GM15510 (cell line): ENCODE results near the gene KCNQ1.
A peak's percentile ranks its signal among the peaks of the same experiment; 100 is the strongest.

Source experiments
- POLR2A ChIP-seq: IDR thresholded peaks from 3 replicates; pipeline ENCODE4 v1.6.1; 2011; ENCODE audit warnings: borderline replicate concordance; ENCODE audit not compliant: insufficient read length; ENCODE audit errors: extremely low read depth

Gene KCNQ1

GRCh38 chr11:2699531-2700414, 255.0 kb downstream of the KCNQ1 start, which contains the start of gene KCNQ1OT1:
Gene KCNQ1OT1, minus strand, starts transcription at chr11:2699994.
- peak; percentile 97 for TF ChIP-seq POLR2A

GRCh38 chr11:2700415-2701211, 255.8 kb downstream of the KCNQ1 start:
- no peak for TF ChIP-seq POLR2A

DNA sequence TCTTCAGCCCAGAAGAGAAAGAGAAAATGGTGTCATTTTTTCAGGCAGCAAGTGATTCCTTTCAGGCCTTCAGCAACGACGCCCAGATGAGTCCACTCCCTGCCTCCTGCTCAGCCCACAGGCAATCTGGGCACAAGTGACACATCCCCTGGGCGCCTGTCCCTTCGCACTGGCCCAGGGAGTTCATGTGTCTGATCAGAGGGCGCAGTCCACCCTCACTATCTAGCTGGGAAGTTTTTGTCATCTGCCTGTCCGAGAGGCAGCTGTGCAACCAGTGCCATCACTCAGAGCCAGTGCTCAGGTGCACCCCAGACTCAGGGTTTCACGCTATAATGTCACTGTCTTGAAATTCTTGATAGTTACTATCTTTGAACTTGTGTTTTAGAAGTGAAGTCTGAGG, 256.4 kb downstream of the KCNQ1 start:
- TF ChIP-seq POLR2A: no peak

- no peak for TF ChIP-seq POLR2A
Measured at GRCh38 chr11:2701898-2702434, 257.2 kb downstream of the KCNQ1 start.

GRCh38 chr11:2702771-2703362, 258.1 kb downstream of the KCNQ1 start:
- no peak for TF ChIP-seq POLR2A

GRCh38 chr11:2703363-2704141, 258.7 kb downstream of the KCNQ1 start:
- TF ChIP-seq POLR2A: no peak

DNA sequence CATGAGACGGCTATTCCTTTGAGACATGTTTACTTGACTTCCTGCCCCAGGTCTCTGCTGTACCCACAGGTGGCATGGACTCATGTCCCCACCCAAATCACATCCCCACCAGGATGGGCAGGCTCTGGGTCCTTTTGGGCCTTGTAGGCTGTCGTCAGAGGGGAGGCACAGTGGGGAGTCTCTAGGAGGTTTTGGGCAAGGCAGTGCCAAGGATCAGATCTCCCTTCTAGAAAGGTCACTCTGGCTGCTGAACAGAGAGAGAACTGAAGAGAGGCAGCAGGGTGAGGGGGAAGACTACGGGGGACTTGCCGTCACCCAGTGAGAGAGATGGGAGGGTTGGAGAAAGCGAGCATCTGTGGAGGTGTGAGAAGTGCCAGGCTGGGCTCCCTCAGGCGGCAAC, 259.5 kb downstream of the KCNQ1 start:
- TF ChIP-seq POLR2A: no peak

DNA sequence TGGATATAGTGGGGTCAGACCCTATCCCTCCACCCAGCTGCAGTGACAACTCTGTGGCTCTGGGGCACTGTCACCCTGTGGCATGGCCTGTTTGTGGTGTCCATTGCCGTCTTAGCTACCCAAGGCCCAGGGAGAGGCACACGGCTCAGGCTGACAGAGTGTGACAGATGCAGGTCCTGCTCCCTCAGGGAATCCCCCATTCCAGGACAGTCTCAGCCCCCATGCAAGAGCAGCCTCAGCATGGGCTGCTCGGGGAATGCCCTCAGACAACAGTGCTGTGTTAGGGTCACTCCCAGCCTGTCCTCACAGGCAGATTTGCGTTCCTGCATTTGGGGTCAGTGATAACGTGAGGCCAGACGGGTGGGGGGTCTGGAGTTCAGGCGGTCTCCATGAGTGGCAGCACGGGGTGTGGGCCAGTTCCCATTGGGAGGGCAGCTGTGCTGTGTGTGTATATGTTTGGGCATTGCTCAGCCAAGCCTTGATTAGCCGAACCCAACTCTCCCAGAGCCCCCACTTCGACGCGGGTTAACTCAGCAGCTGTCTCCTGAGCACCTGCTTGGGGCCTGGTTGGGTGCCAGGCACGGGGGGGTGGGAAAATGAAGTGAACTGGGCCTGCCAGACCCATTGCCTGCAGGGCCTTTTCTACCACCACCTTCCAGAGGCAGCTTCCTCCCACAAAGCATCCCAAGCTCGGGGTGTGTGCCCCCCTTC, 260.2 kb downstream of the KCNQ1 start:
- no peak for TF ChIP-seq POLR2A

GRCh38 chr11:2706321-2706720, 261.5 kb downstream of the KCNQ1 start:
- TF ChIP-seq POLR2A: no peak

- no peak for TF ChIP-seq POLR2A
Measured at GRCh38 chr11:2707736-2708135, 262.9 kb downstream of the KCNQ1 start.

DNA sequence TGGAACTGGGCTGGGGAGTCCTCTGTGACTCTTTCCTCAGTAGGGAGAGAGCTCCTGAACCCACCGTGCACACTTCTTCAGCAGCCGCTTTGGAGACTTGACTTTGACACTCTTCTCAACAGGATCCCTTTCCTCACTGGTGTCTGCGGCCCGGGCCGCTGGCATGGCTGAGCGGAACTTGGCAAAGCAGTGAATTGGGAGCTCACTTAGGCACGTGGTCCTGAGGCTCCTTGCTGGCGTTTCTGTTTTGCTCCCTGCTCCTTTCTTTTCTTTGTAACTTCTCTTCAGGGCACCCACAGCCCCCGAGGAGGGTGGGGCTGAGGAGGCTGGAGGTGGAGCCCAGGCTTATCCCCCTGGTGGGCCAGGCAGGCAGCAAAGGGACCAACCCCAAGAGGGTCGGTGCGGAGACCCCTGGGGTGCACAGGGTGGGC, 263.4 kb downstream of the KCNQ1 start:
- TF ChIP-seq POLR2A: no peak

DNA sequence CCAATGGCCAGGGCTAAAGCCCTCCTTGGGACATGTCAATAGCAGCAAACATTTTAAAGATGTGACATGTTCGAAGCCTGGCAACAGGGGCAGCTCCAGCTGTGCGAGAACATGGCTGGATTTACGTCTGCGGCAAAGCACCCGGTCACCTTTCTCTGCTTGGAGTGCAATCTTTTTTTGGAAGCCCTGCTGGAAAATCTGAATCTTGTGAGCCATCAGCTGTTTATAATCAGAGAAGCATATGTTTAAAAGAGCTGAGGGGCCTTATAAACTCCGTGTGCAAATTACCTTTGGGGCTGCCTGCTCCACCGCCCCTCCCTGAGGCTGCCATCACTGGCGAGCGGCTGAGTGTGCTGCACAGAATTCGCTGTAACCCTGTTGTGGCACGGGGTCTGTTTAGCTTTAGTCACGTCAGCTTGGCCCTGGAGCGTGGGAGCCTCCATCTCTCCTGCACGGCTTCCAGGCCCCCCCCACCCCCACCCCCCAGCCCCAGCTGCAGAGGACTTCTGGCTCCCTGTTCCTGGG, 264.0 kb downstream of the KCNQ1 start:
- no peak for TF ChIP-seq POLR2A

DNA sequence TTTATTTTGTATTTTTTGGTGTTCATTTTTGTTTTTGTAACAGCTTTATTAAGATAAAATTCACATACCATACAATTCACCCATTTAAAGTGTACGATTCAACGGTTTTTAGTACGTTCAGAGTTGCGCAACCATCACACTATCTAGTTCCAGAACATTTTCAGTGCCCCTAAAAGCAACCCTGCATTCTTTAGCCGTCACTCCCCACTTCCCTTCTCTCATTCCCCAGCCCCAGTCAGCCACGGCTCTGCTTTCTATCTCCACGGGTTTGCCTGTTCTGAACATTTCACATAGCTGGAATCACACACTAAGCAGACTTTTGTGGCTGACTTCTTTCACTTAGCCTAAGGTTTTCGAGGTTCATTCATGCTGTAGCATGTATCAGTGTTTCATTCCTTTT, 264.6 kb downstream of the KCNQ1 start:
- TF ChIP-seq POLR2A: no peak

GRCh38 chr11:2711161-2711560, 266.4 kb downstream of the KCNQ1 start:
- no peak for TF ChIP-seq POLR2A

- no peak for TF ChIP-seq POLR2A
Measured at GRCh38 chr11:2713094-2713493, 268.3 kb downstream of the KCNQ1 start.
